OCI-LY7 (cell line): Measurements from ENCODE around the gene APOA4. TPM values are rescaled to one million over a fixed set of nuclear protein-coding genes. Genes with fewer than 3 reads are reported as not detected.

Experiments
- BruUV-seq: library from RNA; stranded (reverse); fragments of 400-500 nt; replicated peaks from 2 replicates; lab custom pipeline; 2021; lab: Mats Ljungman, UMichigan
- CTCF ChIA-PET: fragments of 300-600 bp; sonication (Branson Sonifier 250); formaldehyde crosslinking; loops from one replicate; lab custom pipeline; 2022; ENCODE audit warnings: antibody characterized with exemption; ENCODE audit not compliant: unreplicated experiment; lab: Charles Lee
- POLR2A ChIA-PET: fragments of 300-600 bp; sonication (Branson Sonifier 250); formaldehyde crosslinking; loops from one replicate; lab custom pipeline; 2022; ENCODE audit warnings: antibody characterized with exemption; lab: Charles Lee
- DNase-seq: peaks from one replicate; pipeline ENCODE4 v3.0.0-alpha.2; 2015; ENCODE audit warnings: low spot score
- H2AFZ ChIP-seq: fragments of 200-600 bp; sonication (generic), shearing (Covaris generic); 2 replicates; pipeline ENCODE4 v1.6.1; 2014; ENCODE audit warnings: mild to moderate bottlenecking, antibody characterized with exemption, low read length, moderate library complexity
- H3K27ac ChIP-seq: fragments of 200-600 bp; sonication (generic); 2 replicates; pipeline ENCODE4 v1.5.1; 2014; ENCODE audit warnings: mixed run types, low read depth, mild to moderate bottlenecking, moderate library complexity, low read length, inconsistent platforms; ENCODE audit not compliant: poor library complexity, severe bottlenecking
- H3K36me3 ChIP-seq: fragments of 200-600 bp; sonication (generic); 2 replicates; pipeline ENCODE4 v1.6.1; 2014; ENCODE audit warnings: mild to moderate bottlenecking, antibody characterized with exemption, low read length, moderate library complexity, mixed read lengths; ENCODE audit not compliant: insufficient read depth
- H3K4me1 ChIP-seq: fragments of 200-600 bp; sonication (generic); 2 replicates; pipeline ENCODE4 v1.5.1; 2014; ENCODE audit warnings: mild to moderate bottlenecking, low read length; ENCODE audit not compliant: insufficient read depth, poor library complexity, severe bottlenecking
- H3K4me2 ChIP-seq: fragments of 200-600 bp; sonication (generic); 2 replicates; pipeline ENCODE4 v1.6.1; 2014; ENCODE audit warnings: mild to moderate bottlenecking, low read length
- H3K4me3 ChIP-seq: fragments of 200-600 bp; sonication (generic); 2 replicates; pipeline ENCODE4 v1.5.1; 2014; ENCODE audit warnings: mild to moderate bottlenecking, low read depth, low read length; ENCODE audit not compliant: poor library complexity, severe bottlenecking
- H3K79me2 ChIP-seq: fragments of 200-600 bp; sonication (generic); 2 replicates; pipeline ENCODE4 v1.6.1; 2016; ENCODE audit warnings: low read depth, mild to moderate bottlenecking, low read length, moderate library complexity, mixed read lengths; ENCODE audit not compliant: insufficient read depth
- H3K9me2 ChIP-seq: fragments of 200-600 bp; sonication (generic); 2 replicates; pipeline ENCODE4 v1.6.1; 2016; ENCODE audit warnings: mild to moderate bottlenecking, low read length, mixed read lengths; ENCODE audit not compliant: insufficient read depth
- H3K9me3 ChIP-seq: fragments of 200-600 bp; sonication (generic); 2 replicates; pipeline ENCODE4 v1.6.1; 2014; ENCODE audit warnings: mild to moderate bottlenecking, mixed run types, low read length, mixed read lengths
- H4K20me1 ChIP-seq: fragments of 200-600 bp; sonication (generic); 2 replicates; pipeline ENCODE4 v1.6.1; 2014; ENCODE audit warnings: mild to moderate bottlenecking, antibody characterized with exemption, low read length, moderate library complexity, mixed read lengths; ENCODE audit not compliant: insufficient read depth
- EZH2phosphoT487 ChIP-seq: fragments of 200-600 bp; sonication (generic); IDR thresholded peaks from 2 replicates; pipeline ENCODE4 v1.6.1; 2018; ENCODE audit warnings: low read depth, borderline replicate concordance, mild to moderate bottlenecking, mixed run types, antibody characterized with exemption, low read length, moderate library complexity, mixed read lengths
- intact Hi-C: fragments of 100-400 bp; cut with micrococcal nuclease; formaldehyde crosslinking; loops from one replicate; pipeline ENCODE4 v1.10.0; 2022; ENCODE audit not compliant: unreplicated experiment
- total RNA-seq, 2 experiments: library from RNA; depleted of rRNA in 1 of 2; stranded (reverse); fragments of >200 nt in 1 of 2; shearing (Covaris generic) in 1 of 2; gene quantifications; 2 replicates each; pipeline ENCODE4 v1.2.3, GENCODE V29; 2014 to 2022
- TF ChIP-seq, protein P1 (sequence below): fragments of 200-600 bp; sonication (generic); conservative IDR thresholded peaks from 2 replicates; pipeline ENCODE4 v1.5.1; 2014; ENCODE audit warnings: mild to moderate bottlenecking, antibody characterized with exemption, low read length, moderate library complexity, mixed read lengths

The APOA4 gene
- total RNA-seq, 2 experiments from 2014 or later: not detected

- H3K79me2 ChIP-seq: no peaks in the 10 kb centered on the region
- H3K4me3 ChIP-seq: no peak overlapping the region
- POLR2A ChIA-PET: interaction anchor here (0.5 to 0.9 kb wide), 4 partner anchors 23 to 58 kb away, joined by 3 read pairs; no protein-coding TSS in a partner anchor
- no peaks in the 10 kb centered on the region for H3K9me3 ChIP-seq
- intact Hi-C loops: no loop called here
- no peak overlapping the region for H2AFZ ChIP-seq
- H3K9me2 ChIP-seq: no peaks in the 10 kb centered on the region
- DNase-seq: no peak
- H3K4me1 ChIP-seq: no peaks in the 10 kb centered on the region
- no peak overlapping the region for H3K27ac ChIP-seq
- H3K36me3 ChIP-seq: peaks cover 91% of the 10 kb centered on the region
- CTCF ChIA-PET: no interaction called here
- no peak overlapping the region for H3K4me2 ChIP-seq
- BruUV-seq: no TSS peak
- TF ChIP-seq, protein P1, sequence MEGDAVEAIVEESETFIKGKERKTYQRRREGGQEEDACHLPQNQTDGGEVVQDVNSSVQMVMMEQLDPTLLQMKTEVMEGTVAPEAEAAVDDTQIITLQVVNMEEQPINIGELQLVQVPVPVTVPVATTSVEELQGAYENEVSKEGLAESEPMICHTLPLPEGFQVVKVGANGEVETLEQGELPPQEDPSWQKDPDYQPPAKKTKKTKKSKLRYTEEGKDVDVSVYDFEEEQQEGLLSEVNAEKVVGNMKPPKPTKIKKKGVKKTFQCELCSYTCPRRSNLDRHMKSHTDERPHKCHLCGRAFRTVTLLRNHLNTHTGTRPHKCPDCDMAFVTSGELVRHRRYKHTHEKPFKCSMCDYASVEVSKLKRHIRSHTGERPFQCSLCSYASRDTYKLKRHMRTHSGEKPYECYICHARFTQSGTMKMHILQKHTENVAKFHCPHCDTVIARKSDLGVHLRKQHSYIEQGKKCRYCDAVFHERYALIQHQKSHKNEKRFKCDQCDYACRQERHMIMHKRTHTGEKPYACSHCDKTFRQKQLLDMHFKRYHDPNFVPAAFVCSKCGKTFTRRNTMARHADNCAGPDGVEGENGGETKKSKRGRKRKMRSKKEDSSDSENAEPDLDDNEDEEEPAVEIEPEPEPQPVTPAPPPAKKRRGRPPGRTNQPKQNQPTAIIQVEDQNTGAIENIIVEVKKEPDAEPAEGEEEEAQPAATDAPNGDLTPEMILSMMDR: no peak
- no peak for TF ChIP-seq EZH2phosphoT487
- H4K20me1 ChIP-seq: no peaks in the 10 kb centered on the region
These were observed 41.4 kb upstream of the APOA4 start for GRCh38 chr11:116864531-116864930.

DNA sequence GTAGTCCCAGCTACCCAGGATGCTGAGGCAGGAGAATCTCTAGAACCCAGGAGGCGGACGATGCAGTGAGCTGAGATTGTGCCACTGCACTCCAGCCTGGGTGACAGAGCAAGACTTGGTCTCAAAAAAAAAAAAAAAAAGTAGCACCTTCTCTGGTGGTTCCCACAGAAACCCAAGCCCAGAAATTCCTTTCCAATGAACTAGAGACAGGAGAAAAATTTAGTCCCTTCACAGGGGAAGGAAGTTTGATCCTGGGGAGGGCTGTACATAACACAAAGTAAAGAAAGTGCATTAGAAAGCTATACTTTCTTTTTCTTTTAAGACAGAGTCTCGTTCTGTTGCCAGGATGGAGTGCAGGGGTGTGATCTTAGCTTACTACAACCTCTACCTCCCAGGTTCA lies 39.8 kb upstream of the APOA4 start:
- Histone ChIP-seq H2AFZ (no peak overlapping the region), H3K36me3 (peaks cover 90% of the 10 kb centered on the region), H3K4me2 (no peak overlapping the region), H3K9me3 (no peaks in the 10 kb centered on the region), H3K27ac (no peak overlapping the region), H3K4me1 (no peaks in the 10 kb centered on the region), H3K79me2 (no peaks in the 10 kb centered on the region), H3K9me2 (no peaks in the 10 kb centered on the region), H4K20me1 (no peaks in the 10 kb centered on the region), H3K4me3 (no peak overlapping the region)
- ChIA-PET CTCF (no interaction called here), POLR2A (interaction anchor here (0.6 to 0.9 kb wide), 3 partner anchors 31 to 281 kb away, joined by 3 to 4 read pairs (median 3); partner anchors contain the start of gene PAFAH1B2)
- TF ChIP-seq, protein P1: no peak
- TF ChIP-seq EZH2phosphoT487: no peak
- DNase-seq: no peak
- intact Hi-C loops: no loop called here
- BruUV-seq: no TSS peak

DNA sequence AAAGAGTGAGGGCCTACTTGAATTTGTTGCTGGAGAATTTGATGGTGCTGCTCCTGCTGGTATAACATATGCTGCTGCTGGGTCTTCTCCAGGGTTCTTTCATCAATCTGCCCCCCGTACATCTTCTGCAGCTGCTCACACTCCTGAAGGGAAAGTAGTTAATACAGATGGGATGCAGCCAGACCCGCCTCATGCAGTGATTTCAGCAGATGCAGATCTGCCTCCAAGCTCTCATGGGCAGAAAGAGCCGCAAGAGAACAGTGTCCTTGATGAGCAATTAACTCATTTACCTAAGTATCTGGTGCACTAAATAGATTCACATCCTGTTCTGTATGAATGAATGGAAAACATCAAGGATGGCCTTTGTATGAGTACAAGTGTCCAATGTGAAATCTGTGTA lies 39.1 kb upstream of the APOA4 start:
- Histone ChIP-seq H3K36me3 (peaks cover 90% of the 10 kb centered on the region), H3K4me2 (no peak overlapping the region), H3K79me2 (no peaks in the 10 kb centered on the region), H3K9me3 (no peaks in the 10 kb centered on the region), H4K20me1 (no peaks in the 10 kb centered on the region), H3K9me2 (no peaks in the 10 kb centered on the region), H3K27ac (no peak overlapping the region), H3K4me3 (no peak overlapping the region), H2AFZ (no peak overlapping the region), H3K4me1 (no peaks in the 10 kb centered on the region)
- BruUV-seq: no TSS peak
- TF ChIP-seq, protein P1: no peak
- TF ChIP-seq EZH2phosphoT487: no peak
- POLR2A ChIA-PET: interaction anchor here (1.4 kb wide), 1 partner anchor 9 kb away, joined by 4 read pairs; no protein-coding TSS in a partner anchor
- intact Hi-C loops: no loop called here
- no peak for DNase-seq
- CTCF ChIA-PET: interaction anchor here (1.0 kb wide), 1 partner anchor 26 kb away, joined by 3 read pairs; no protein-coding TSS in a partner anchor
